HepG2 (cell line): ENCODE data around the gene PIGV. TPM values are rescaled to one million over a fixed set of nuclear protein-coding genes. Genes with fewer than 3 reads are reported as not detected.

Source experiments
- ERF ChIP-seq: IDR thresholded peaks from 2 replicates; pipeline ENCODE4 v1.6.1; 2018; ENCODE audit warnings: missing biosample characterization, missing genetic modification reagents
- HNF4A ChIP-seq: sonication (generic); formaldehyde crosslinking; IDR thresholded peaks from 2 replicates; pipeline ENCODE4 v1.4.0; 2020; ENCODE audit warnings: missing genetic modification reagents
- MAFK ChIP-seq, 2 experiments: IDR thresholded peaks in 1 of 2; conservative IDR thresholded peaks in 1 of 2; 2 replicates each; pipeline ENCODE4 v1.6.1; 2011; ENCODE audit warnings: improper control_type of control experiment in 2 of 2, low read length in 2 of 2
- ONECUT2 ChIP-seq: sonication (generic); formaldehyde crosslinking; IDR thresholded peaks from 2 replicates; pipeline ENCODE4 v1.4.0; 2020; ENCODE audit warnings: missing genetic modification reagents
- RBAK ChIP-seq: sonication (generic); formaldehyde crosslinking; IDR thresholded peaks from 2 replicates; pipeline ENCODE4 v1.5.1; 2020; ENCODE audit warnings: mild to moderate bottlenecking, missing genetic modification reagents
- RFX5 ChIP-seq: IDR thresholded peaks from 2 replicates; pipeline ENCODE4 v1.6.1; 2011; ENCODE audit warnings: low read depth, low read length, improper control_type of control experiment
- RFXAP ChIP-seq: sonication (generic); formaldehyde crosslinking; IDR thresholded peaks from 2 replicates; pipeline ENCODE4 v1.4.0; 2020; ENCODE audit warnings: missing genetic modification reagents, borderline replicate concordance
- TCF12 ChIP-seq, 2 experiments: fragments of 450-650 bp in 1 of 2; sonication (generic) in 1 of 2; formaldehyde crosslinking in 1 of 2; IDR thresholded peaks; 2 replicates each; pipeline versions ENCODE4 v1.6.1 to v1.8.0; 2017 to 2022; ENCODE audit warnings: antibody characterized with exemption in 1 of 2, mild to moderate bottlenecking in 1 of 2, missing genetic modification reagents in 1 of 2, moderate library complexity in 1 of 2
- TEAD2 ChIP-seq: sonication (generic); formaldehyde crosslinking; IDR thresholded peaks from 2 replicates; pipeline ENCODE4 v1.9.0; 2021; ENCODE audit warnings: missing genetic modification reagents
- WIZ ChIP-seq: sonication (generic); formaldehyde crosslinking; IDR thresholded peaks from 2 replicates; pipeline ENCODE4 v1.5.1; 2020; ENCODE audit warnings: mild to moderate bottlenecking, missing genetic modification reagents
- ZBTB20 ChIP-seq: sonication (generic); formaldehyde crosslinking; IDR thresholded peaks from 2 replicates; pipeline ENCODE4 v1.8.1; 2023; ENCODE audit warnings: missing genetic modification reagents, low read depth, mild to moderate bottlenecking, borderline replicate concordance
- ZFP36L2 ChIP-seq: sonication (generic); formaldehyde crosslinking; IDR thresholded peaks from 2 replicates; pipeline ENCODE4 v1.4.0; 2020; ENCODE audit warnings: missing genetic modification reagents
- ZFX ChIP-seq: sonication (generic); formaldehyde crosslinking; IDR thresholded peaks from 2 replicates; pipeline ENCODE4 v1.4.0; 2020; ENCODE audit warnings: mild to moderate bottlenecking, low read depth, missing genetic modification reagents, moderate library complexity
- ZFY ChIP-seq: sonication (generic); formaldehyde crosslinking; IDR thresholded peaks from 2 replicates; pipeline ENCODE4 v1.4.0; 2020; ENCODE audit warnings: missing genetic modification reagents
- ZHX1 ChIP-seq: sonication (generic); formaldehyde crosslinking; IDR thresholded peaks from 2 replicates; pipeline ENCODE4 v1.8.1; 2022; ENCODE audit warnings: low read depth, mild to moderate bottlenecking, missing genetic modification reagents
- ZNF121 ChIP-seq: sonication (generic); formaldehyde crosslinking; IDR thresholded peaks from 2 replicates; pipeline ENCODE4 v1.5.0; 2020; ENCODE audit warnings: mild to moderate bottlenecking, missing genetic modification reagents
- ZNF232 ChIP-seq: sonication (generic); formaldehyde crosslinking; IDR thresholded peaks from 2 replicates; pipeline ENCODE4 v1.4.0; 2020; ENCODE audit warnings: missing genetic modification reagents, borderline replicate concordance
- ZNF263 ChIP-seq: sonication (generic); formaldehyde crosslinking; IDR thresholded peaks from 2 replicates; pipeline ENCODE4 v1.4.0; 2020; ENCODE audit warnings: missing genetic modification reagents
- ZNF549 ChIP-seq: sonication (generic); formaldehyde crosslinking; IDR thresholded peaks from 2 replicates; pipeline ENCODE4 v1.5.0; 2020; ENCODE audit warnings: missing genetic modification reagents
- ZNF552 ChIP-seq: sonication (generic); formaldehyde crosslinking; IDR thresholded peaks from 2 replicates; pipeline ENCODE4 v1.9.0; 2022; ENCODE audit warnings: missing genetic modification reagents, mild to moderate bottlenecking, borderline replicate concordance
- polyA plus RNA-seq, 8 experiments: library from polyadenylated mRNA; depleted of rRNA in 3 of 8; stranded (reverse) in 7 of 8; unstranded in 1 of 8; fragments of >200 nt; fragmentation: Illumina TruSeq in 4 of 8; extraction: Trizol in 4 of 8; gene quantifications; 2 replicates each; pipeline versions ENCODE4 v1.2.1 to v1.2.3, GENCODE V29; 2011 to 2016; ENCODE audit warnings: low read depth in 4 of 8, missing spikeins in 1 of 8, mixed read lengths in 1 of 8; ENCODE audit not compliant: insufficient read depth in 1 of 8
- total RNA-seq, 5 experiments: library from RNA; depleted of rRNA; stranded (reverse); fragments of >200 nt; fragmentation: Illumina TruSeq; extraction: Trizol; gene quantifications; 2 replicates each; pipeline ENCODE4 v1.2.3, GENCODE V29; 2016; ENCODE audit warnings: low read depth in 1 of 5
- TF ChIP-seq, protein P1 (sequence below): sonication (generic); formaldehyde crosslinking; IDR thresholded peaks from 2 replicates; pipeline ENCODE4 v1.9.0; 2021; ENCODE audit warnings: missing genetic modification reagents, borderline replicate concordance
- TF ChIP-seq, protein P2 (sequence below): sonication (generic); formaldehyde crosslinking; IDR thresholded peaks from 2 replicates; pipeline ENCODE4 v1.4.0; 2020; ENCODE audit warnings: missing genetic modification reagents, borderline replicate concordance
- TF ChIP-seq, protein P3 (sequence below): sonication (generic); formaldehyde crosslinking; IDR thresholded peaks from 2 replicates; pipeline ENCODE4 v1.5.0; 2020; ENCODE audit warnings: missing genetic modification reagents, mild to moderate bottlenecking, borderline replicate concordance

The PIGV gene
- total and polyA plus RNA-seq, 2 of the 13 experiments (the other 11 are each of a cell fraction or from before 2014, with no cell fraction given) = 13.5 to 22.7 TPM

DNA sequence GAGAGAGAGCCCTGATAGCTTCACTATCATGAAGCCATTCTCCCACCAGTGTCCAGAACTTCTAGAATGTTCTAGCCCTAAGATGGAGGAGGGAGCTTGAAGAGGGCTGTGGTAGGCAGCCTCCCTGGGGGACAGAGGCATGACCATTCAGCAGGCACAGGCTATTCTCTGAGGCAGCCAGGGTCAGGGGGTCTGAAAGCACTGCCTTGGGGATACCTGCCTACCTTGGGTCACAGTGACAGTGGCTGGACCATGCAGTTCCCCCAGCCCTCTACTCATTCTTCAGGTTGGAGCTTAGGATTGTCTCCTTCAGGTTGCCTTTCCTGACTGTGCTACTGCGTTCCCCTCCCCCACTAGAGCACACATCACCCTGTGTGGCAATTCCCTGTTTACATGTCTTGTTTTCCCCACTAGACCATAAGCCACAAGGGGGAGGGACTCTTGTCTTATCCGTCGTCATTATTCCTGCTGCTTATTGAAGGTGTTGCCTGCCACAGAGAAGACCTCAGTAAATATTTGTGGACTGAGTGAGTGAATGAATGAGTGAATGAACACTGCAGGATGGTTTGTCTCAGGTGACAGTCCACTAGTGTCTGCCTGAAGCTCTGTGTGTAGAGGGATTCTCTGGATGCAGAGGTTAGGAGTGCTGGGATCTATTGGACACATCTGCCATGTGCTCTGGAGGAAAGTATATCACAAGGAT, 43.9 kb downstream of the PIGV start (continued):
- TF ChIP-seq, protein P1, sequence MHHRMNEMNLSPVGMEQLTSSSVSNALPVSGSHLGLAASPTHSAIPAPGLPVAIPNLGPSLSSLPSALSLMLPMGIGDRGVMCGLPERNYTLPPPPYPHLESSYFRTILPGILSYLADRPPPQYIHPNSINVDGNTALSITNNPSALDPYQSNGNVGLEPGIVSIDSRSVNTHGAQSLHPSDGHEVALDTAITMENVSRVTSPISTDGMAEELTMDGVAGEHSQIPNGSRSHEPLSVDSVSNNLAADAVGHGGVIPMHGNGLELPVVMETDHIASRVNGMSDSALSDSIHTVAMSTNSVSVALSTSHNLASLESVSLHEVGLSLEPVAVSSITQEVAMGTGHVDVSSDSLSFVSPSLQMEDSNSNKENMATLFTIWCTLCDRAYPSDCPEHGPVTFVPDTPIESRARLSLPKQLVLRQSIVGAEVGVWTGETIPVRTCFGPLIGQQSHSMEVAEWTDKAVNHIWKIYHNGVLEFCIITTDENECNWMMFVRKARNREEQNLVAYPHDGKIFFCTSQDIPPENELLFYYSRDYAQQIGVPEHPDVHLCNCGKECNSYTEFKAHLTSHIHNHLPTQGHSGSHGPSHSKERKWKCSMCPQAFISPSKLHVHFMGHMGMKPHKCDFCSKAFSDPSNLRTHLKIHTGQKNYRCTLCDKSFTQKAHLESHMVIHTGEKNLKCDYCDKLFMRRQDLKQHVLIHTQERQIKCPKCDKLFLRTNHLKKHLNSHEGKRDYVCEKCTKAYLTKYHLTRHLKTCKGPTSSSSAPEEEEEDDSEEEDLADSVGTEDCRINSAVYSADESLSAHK (CRISPR knock-in tag) = no peak
- TF ChIP-seq TEAD2 (no peak), RFX5 (no peak), ZNF232 (no peak), ONECUT2 (CRISPR knock-in tag) (no peak), ERF (CRISPR knock-in tag) (peak; percentile 60; the same call in 1 of the 2 replicates), ZNF552 (no peak), ZNF549 (CRISPR knock-in tag) (no peak), ZFP36L2 (CRISPR knock-in tag) (no peak), ZFX (no peak), ZBTB20 (no peak), WIZ (no peak), MAFK (conservative IDR thresholded peaks at IDR 0.05 in 1 of 2, IDR thresholded peaks at IDR 0.05 in 1 of 2; ENCODE audit: low read length in 2 of 2) (no peak), ZNF263 (CRISPR knock-in tag) (no peak), RFXAP (CRISPR knock-in tag) (no peak), ZHX1 (CRISPR knock-in tag) (0 out of 2 replicates have a peak, but pooled peaks have one; percentile 39), HNF4A (CRISPR knock-in tag) (peak; percentile 62), RBAK (CRISPR knock-in tag) (no peak), ZFY (CRISPR knock-in tag) (no peak), ZNF121 (no peak), TCF12 (IDR thresholded peaks at IDR 0.05) (no peak), TCF12 (CRISPR knock-in tag; IDR thresholded peaks at IDR 0.05) (no peak)
- TF ChIP-seq, protein P2, sequence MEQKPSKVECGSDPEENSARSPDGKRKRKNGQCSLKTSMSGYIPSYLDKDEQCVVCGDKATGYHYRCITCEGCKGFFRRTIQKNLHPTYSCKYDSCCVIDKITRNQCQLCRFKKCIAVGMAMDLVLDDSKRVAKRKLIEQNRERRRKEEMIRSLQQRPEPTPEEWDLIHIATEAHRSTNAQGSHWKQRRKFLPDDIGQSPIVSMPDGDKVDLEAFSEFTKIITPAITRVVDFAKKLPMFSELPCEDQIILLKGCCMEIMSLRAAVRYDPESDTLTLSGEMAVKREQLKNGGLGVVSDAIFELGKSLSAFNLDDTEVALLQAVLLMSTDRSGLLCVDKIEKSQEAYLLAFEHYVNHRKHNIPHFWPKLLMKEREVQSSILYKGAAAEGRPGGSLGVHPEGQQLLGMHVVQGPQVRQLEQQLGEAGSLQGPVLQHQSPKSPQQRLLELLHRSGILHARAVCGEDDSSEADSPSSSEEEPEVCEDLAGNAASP (CRISPR knock-in tag) = peak; percentile 53; the same call in 1 of the 2 replicates
- TF ChIP-seq, protein P3, sequence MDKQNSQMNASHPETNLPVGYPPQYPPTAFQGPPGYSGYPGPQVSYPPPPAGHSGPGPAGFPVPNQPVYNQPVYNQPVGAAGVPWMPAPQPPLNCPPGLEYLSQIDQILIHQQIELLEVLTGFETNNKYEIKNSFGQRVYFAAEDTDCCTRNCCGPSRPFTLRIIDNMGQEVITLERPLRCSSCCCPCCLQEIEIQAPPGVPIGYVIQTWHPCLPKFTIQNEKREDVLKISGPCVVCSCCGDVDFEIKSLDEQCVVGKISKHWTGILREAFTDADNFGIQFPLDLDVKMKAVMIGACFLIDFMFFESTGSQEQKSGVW (CRISPR knock-in tag) = no peak
